Heart left ventricle (tissue), 13 donors: ENCODE results near the gene USP14.

ENCODE experiments used
- CTCF ChIP-seq, 12 donors: fragments of 200-600 bp; sonication (generic) in 4 of 12; IDR thresholded peaks; one replicate each; pipeline versions ENCODE4 v1.5.0 to v1.8.0; 2018 to 2022; ENCODE audit warnings: antibody characterized with exemption in 12 of 12, mild to moderate bottlenecking in 5 of 12
- POLR2A ChIP-seq, 2 donors: fragments of 450-650 bp; IDR thresholded peaks; one replicate each; pipeline ENCODE4 v1.6.1; 2017; ENCODE audit warnings: antibody characterized with exemption in 2 of 2, mild to moderate bottlenecking in 2 of 2, moderate library complexity in 2 of 2
- donor health status: ischemic (EF 13 %, LVEDD 7.1; RV severe dilation, severe dysfunction).
- donor health status: DM: no; HTN: yes; CAD: no.
- donor health status: DM: no; HTN: no; CAD: no.
- donor health status: ischemic (EF 25% LVEDD 6.9; RV normal size, moderate dysfunction).
- donor health status: ischemic (EF 25% LVEDD 5.7; RV mildly dilated, moderate dysfunction).
- donor health status: ischemic (EF 35%, LVEDD 5.7; RV mildly dilated, moderate dysfunction).
- donor health status: nonischemic (EF 11% LVEDD 7.7; RV severe dilation, severe dysfunction).
- donor health status: DM: yes; HTN: yes; CAD: no.
- donor health status: PGD.
- donor health status: ischemic (EF 29% LVEDD 5.4; RV normal size, mild dysfunction).
- donor health status: nonischemic (EF 23%, LVEDD 6.1; RV moderate dilation, normal function).

- TF ChIP-seq POLR2A (IDR thresholded peaks at IDR 0.05) = no peak
- no peak for TF ChIP-seq CTCF (IDR thresholded peaks at IDR 0.05)
Observed at GRCh38 chr18:172361-172760, 14.0 kb downstream of the USP14 start.
